Measurements from ENCODE around the gene STARD10.

Gene STARD10

DNA sequence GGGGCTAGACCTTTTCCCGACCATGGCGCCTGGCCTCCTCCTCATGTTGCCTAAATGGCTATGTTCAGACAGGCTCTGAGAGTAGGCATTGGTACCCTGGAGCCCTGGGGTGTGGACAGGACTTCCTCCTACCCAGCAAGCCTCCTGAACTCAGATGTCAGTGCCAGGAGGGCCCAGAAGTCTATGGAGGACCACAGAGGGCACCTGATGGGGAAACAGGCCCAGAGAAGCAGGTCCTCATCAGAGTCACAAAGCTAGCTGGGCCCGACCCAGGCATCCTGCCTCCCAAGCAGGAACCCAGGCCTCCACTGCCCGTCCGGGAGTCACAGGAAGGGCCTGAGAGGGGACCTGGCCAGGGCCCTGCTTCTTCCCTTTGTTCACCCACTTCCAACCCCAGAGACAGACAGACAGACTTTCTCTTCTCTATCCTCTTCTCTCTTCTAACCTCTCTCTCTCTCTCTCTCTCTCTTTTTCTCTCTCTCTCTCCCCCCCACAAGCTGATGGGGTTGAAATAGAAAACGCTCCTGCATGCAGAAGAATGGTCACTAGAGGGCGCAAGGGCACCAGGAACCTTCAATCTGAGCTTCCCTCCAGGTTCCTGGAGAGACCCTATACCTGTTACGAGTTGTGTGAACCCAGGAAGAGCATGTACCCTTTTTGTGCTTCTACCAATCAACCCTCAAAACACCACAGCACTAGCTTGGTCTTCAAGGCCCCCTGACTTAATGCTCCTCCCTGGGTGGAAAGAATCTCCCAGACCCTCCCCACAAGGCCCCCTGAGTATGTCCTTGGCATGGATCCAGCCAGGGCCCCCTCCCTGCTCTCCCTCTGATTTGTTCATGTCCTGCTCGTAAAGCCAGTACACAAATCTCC lies 68.8 kb downstream of the STARD10 start:
- peak; percentile 77 for DNase-seq (ENCODE audit: low read depth)

DNA sequence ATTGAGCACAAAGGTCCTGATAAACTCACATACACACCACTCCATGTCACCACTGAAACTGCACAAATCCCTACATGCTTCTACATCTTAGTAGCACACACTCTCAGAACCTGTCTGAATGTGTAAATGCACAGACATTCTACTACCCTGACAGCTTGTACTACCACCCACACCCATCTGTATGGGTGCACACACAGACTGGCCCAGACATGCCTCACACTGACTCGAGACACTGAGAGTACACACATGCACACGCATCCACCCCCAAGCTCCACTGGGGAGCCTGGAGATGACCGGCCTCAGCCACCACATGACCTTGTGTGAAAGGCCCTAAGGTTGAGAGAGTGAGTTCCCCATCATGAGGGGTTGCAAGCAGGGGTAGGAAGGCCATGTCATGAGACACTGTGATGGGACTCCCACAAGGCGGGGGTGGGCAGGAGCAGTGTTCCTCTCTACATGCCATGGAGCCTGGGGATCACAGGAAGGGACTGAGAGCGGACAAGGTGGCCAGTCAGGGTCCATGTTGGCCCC lies 69.8 kb downstream of the STARD10 start:
- no peak for DNase-seq (ENCODE audit: low read depth)

DNA sequence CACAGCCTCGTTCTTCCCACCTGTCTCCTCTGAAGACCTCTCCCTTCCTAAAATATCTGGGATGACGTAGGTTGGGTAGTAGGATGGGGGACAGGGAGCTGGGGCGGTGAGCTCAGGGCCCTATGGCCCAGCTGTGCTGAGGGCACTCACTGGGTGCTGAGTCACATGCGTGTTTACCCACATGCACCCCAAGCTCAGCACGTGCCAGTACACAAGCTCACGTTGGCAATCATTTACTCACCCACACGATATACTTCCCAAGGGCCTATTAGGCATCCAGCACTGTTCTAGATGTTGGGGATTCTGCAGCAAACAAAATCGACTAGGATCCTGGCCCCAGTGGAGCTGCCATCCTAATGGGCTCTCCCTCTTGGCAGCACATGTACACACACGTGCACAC lies 70.3 kb downstream of the STARD10 start:
- DNase-seq (ENCODE audit: low read depth), result no peak

DNA sequence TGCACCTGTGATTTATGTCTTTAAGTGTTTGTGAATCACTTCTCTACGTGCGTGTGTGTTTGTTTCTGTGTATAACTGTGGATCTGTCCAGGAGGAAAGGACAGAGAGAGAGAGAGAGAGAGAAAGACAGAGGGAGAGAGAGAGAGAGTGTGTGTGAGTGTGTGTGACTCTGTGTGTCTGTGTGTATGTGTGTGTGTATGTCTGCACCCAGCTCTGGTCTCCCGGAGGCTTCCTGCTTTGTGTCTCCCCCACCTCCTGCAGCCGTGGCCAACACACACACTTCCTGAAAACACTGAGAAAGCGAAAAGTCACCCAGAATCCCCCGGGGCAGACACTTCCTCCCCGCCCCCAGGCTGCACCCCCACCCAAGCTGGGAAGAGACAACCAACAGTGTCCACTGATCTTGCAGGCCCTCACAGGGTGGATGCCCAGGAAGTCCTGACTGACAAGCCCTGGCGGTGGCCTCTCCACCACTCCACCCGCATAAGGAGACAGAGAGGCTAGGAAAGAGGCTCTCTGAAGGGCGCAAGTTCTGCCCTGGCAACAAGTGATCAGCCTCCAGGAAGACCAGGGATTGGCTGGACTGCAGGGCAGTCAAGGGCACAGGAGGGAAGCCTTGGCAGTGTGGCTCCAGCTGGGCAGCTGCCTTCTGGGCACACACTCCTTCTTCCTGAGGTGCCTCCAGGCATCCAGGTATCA lies 71.6 kb downstream of the STARD10 start:
- peak; percentile 68 for DNase-seq (ENCODE audit: low read depth)

DNA sequence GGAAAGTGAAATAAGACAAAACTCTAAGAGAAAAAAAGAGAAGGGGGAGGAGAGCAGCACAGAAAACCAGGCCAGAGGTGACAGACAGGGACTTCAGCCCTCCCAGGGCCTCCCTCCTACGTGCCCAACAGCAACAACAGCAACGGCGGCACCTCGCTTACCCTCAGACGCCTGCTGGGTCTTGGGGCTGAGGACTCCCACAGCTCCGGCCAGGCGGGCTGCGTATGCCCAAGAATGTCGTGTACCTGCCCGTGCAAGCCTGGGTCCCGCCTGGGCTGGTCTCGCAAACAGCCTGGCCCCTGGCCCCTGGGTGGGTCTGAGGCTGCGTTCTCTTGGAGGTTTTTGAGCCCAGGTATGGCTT lies 72.2 kb downstream of the STARD10 start:
- peak; percentile 31 for DNase-seq (ENCODE audit: low read depth)

DNA sequence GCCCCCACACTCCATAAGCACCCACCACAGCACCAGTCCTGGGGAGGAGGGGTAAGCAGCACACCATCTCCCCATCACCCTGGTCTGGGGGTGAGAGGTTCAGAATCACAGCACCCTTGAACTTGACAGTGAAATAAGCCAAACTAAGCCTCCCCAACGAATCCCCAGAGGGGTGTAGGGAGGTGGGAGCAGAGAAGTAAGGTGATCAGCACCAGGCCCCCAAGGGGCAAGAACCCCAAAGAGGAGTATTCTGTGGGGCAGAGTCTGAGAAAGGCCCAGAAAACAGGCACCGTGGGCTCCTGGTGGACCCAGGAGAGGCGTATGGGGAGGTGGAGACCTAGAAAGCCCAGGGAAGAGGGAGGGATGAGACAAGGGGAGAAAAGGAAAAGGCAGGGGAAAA lies 72.6 kb downstream of the STARD10 start:
- DNase-seq (ENCODE audit: low read depth), result no peak

GRCh38 chr11:72720784-72721183 lies 73.1 kb downstream of the STARD10 start:
- no peak for DNase-seq (ENCODE audit: low read depth)

- no peak for DNase-seq (ENCODE audit: low read depth)
Observed at GRCh38 chr11:72720047-72720446, 73.8 kb downstream of the STARD10 start.

GRCh38 chr11:72719551-72719950 lies 74.3 kb downstream of the STARD10 start:
- DNase-seq (ENCODE audit: low read depth), result no peak

- no peak for DNase-seq (ENCODE audit: low read depth)
Observed at GRCh38 chr11:72719144-72719543, 74.7 kb downstream of the STARD10 start.

DNA sequence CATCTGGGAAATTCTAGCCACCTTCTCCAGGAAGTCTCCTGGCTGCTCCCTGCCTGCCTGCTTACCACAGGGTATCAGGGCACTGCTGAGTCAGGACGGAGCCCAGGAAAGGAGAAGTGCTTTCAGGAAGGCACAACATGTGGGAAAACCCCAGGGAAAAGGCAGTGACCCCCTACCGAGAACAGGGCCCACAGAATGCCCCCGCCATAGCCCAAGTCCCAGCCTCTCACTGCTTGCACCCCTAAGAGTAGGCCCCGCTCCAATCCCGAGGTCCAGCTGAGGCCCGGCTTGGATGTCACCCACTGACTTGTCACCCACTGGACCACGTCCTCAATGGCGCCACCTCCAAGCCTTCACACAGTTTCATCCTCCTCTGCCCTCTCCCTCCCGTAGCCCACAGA lies 75.7 kb downstream of the STARD10 start:
- DNase-seq (ENCODE audit: low read depth), result no peak

DNA sequence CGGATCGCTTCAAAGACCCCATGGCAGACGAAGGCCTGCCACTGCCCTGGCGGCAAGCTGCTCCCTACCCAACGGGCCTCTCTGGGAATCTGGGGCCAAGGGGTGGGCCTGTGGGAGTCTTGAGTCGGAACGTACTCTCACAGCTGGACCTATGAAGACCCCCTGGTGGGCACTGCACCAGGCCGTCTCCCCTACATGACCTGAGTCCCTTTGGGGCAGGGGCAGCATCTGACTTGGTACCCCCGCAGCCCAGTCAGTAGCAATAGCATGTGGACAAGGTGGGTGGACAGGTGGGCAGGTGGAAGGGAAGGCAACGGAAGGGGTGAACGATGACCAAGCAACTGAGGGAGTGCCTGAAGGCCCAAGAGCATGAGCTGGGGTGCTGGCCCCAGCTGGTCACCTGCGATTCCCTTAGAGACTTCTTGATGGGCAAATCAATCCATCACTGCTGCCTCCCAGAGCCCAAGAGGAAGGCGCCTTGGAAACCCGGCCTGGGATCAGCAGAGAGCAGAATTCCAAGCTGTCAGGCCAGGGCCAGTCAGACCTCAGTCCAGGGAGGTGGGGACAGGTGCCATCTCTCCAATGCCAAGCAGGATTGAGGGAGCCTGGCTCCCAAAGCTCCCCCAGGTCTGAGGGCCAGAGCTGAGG lies 76.9 kb downstream of the STARD10 start:
- no peak for DNase-seq (ENCODE audit: low read depth)

DNA sequence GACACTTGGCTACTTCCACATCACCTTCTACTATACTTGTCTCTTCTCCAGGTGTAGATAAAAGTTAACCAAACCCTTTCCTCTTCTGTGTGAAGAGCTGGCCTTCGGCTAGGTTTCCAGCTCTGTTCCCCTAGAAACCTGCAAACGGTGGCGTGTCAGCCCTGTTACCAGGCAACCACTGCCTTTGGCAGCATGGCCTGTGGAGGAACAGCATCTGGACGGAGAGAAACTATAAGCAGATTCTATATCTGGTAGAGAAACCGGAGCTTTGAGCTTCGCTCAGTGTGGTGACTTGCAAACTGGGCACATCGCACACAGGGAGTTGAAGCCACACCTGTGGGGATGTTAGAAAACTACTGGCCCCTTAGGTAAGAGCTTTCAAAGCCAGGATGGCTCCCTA lies 77.6 kb downstream of the STARD10 start:
- no peak for DNase-seq (ENCODE audit: low read depth)

DNA sequence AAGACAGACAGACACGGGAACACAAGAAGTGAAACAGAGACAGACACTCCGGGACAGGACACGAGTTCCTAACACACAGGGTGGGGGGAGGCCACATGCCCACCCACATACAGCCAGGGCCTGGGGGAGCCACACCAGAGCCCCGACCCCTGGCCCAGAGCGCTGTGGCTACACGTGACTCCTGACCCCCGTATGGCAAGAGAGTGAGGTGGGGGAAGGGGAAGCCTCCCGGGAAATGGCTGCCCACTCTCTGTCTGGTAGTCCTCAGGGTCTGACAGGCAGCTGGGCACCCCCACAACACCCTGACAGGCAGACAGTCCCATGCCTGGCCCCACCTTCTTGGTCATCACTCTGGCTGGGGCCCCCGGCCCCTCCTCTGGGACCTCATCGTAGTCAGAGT lies 81.0 kb downstream of the STARD10 start:
- DNase-seq (ENCODE audit: low read depth), result no peak

GRCh38 chr11:72712168-72712751 lies 81.6 kb downstream of the STARD10 start:
- DNase-seq (ENCODE audit: low read depth), result no peak

GRCh38 chr11:72711141-72711540 lies 82.7 kb downstream of the STARD10 start:
- DNase-seq (ENCODE audit: low read depth), result no peak

GRCh38 chr11:72710278-72710677 lies 83.6 kb downstream of the STARD10 start:
- no peak for DNase-seq (ENCODE audit: low read depth)

- DNase-seq (ENCODE audit: low read depth), result no peak
Observed at GRCh38 chr11:72709478-72710238, 84.2 kb downstream of the STARD10 start.

GRCh38 chr11:72707032-72707431 lies 86.8 kb downstream of the STARD10 start:
- DNase-seq (ENCODE audit: low read depth), result no peak

DNA sequence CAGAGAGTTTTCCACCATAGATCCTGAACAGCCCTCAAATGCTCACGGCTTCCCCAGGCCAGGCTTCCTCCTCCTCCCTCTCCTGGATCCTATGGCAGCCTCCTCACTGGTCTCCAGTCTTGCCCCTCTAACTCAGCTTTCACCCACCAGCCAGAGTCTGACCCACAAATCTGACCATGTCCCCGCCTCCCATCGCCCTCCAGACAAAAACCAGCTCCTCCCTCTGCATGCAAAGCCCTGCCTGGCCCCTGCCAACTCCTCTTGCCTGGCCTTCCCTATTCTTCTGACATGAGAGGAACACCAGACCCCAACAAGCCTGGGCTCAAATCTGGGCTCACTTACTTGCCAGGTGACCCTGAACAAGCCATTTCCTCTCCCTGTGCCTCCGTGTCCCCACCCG lies 87.3 kb downstream of the STARD10 start:
- no peak for DNase-seq (ENCODE audit: low read depth)

Measured in activated gamma-delta T cell treated with anti-CD3 and anti-CD28 coated beads, Interleukin-2, amount 50 U/mL, for 16 hours (primary cell).